Stimulated activated CD4-positive, alpha-beta T cell treated with anti-CD3 and anti-CD28 coated beads, Interleukin-4, amount 100 ng/mL, for 24 hours (primary cell): Measurements from ENCODE around the gene LMTK3.
"Not testable (repeated sequence)": the region's sequence is repeated elsewhere in the genome, so short reads cannot be mapped to it uniquely, and the experiment has no call there.

Source experiments
- DNase-seq: peaks from one replicate; pipeline ENCODE4 v3.0.0-alpha.2; 2020

LMTK3 gene

DNA sequence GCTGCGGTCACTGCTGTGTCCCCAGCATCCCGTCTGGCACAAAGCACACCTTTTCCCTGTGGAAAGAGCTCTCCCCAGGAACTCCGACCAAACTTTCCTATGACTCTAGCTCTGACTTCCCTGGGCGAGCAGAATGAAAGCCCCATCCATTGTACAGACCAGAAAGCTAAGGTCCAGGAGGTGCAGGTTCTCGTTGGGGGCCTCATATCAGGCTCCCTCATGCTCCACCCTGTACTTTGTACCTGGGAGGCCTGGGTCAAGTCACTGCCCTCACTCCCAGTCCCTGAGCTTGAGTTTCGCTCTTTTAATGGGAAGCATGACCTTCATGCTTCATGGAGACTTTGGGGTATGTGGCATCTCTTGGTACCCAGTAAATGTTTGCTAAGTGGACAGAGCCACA lies 24.1 kb downstream of the LMTK3 start:
- DNase-seq, result no peak

DNA sequence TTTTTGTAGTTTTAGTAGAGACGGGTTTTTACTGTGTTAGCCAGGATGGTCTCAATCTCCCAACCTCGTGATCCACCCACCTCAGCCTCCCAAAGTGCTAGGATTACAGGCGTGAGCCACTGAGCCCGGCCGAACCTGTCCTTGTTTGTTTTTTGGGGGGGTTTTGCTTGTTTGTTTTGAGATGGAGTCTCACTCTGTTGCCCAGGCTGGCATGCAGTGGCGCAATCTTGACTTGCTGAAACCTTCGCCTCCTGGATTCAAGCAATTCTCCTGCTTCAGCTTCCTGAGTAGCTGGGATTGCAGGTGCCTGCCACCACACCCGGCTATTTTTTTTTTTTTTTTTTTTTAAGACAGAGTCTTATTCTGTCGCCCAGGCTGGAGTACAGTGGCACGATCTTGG lies 24.9 kb downstream of the LMTK3 start:
- not testable (repeated sequence) for DNase-seq

DNA sequence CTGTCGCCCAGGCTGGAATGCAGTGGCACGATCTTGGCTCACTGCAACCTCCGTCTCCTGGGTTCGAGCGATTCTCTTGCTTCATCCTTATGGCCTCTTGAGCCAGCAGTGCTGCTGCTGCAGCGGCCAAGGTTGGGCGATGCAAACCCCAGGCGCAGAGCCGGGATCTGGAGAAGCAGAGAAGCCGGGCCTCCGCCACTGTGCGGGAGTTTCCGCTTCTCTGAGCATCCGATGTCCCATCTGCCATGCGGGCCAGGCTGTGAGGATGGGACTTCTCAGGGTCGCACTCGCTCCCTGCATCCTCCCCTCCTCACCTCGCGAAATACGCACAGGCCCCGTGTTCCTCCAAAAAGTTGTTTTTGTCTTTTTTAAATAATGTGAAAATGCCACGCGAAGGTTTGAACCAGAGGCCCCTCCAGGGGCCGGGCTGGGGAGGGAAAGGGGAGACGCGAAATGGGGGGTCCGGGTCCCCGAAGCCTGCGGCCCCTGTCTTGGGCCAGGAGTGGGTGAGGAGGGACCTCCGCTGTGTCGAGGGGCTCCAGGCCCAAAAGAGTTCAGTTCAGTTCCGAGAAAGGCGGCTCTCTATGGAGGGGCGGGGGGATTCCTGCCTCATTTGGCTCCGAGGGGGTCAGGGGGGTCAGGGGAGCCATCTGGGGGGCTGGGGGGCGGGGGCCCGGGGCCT lies 26.6 kb downstream of the LMTK3 start:
- no peak for DNase-seq

DNA sequence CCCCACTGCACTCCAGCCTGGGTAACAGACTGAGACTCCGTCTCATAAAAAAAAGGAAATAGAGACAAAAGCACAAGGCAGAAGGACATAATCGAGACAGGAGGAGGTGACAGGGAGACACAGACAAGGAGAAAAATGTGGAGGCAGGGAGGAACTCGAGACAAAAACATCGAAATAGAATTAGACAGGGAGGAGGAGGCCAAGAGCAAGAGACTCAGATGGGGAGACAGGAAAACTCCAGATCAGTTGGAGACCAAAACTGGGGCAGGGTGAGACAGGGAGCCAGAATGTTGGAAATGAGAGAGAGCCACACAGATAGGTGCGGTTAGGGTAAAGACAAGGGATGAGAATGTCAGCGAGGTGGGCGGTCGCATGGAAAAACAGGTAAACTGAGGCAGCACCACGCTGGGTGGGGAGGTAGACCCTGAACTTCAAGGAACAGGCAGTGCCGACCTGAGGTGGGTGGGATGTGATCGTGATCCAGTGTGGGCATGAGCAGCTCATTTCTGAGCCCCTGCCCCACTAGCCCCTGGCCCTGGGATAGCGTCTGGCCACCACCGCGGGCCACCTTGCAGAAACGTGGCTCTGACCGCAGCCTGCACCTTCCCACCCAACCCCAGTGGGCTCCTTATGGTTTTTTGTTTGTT lies 27.3 kb downstream of the LMTK3 start:
- no peak for DNase-seq

DNA sequence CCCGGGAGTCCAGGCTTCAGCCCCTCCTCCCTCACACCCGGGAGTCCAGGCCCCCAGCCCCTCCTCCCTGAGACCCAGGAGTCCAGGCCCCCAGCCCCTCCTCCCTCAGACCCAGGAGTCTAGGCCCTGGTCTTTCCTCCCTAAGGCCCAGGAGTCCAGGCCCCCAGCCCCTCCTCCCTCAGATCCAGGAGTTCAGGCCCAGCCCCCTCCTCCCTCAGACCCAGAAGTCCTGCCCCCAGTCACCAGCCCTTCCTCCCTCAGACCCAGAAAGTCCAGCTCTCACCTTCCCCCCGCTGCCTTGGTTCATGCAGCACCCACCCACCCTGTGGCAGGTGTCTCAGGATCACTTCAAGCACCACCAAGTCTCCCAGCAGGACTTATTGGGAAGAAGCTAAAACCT lies 28.3 kb downstream of the LMTK3 start:
- DNase-seq, result no peak

DNA sequence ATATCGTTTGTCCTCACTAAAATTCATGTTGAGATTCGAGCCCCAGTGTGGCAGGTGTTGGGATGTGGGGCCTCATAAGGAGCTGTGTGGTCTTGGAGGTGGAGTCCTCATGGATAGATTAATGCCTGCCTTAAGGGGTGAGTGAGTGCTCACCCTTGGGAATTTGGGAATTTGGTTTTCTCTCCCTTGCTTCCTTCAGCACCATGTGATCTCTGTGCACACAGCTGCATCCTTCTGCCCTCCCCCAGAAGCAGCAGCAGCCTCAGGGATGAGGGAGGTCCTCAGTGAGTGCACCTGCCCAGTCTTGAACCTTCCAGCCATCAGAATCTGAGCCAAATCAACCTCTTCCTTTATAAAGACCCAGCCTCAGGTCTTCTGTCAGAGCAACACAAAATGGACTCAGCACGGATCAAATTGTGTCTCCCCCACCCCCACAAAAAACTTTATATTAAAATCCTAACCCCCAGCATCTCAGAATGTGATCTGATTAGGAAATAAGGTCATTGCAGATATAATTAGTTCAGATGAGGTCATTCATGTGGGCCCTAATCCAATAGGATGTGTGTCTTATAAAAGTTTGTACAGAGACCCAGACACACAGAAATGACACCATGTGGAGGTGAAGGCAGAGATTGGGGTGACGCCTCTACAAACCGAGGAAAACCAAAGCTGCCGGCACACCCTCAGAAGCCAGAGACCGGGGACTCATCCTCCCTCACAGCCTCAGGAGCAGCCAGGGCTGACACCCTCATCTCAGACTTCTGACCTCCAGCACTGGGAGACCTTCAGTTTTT lies 29.6 kb downstream of the LMTK3 start:
- DNase-seq, result no peak

DNA sequence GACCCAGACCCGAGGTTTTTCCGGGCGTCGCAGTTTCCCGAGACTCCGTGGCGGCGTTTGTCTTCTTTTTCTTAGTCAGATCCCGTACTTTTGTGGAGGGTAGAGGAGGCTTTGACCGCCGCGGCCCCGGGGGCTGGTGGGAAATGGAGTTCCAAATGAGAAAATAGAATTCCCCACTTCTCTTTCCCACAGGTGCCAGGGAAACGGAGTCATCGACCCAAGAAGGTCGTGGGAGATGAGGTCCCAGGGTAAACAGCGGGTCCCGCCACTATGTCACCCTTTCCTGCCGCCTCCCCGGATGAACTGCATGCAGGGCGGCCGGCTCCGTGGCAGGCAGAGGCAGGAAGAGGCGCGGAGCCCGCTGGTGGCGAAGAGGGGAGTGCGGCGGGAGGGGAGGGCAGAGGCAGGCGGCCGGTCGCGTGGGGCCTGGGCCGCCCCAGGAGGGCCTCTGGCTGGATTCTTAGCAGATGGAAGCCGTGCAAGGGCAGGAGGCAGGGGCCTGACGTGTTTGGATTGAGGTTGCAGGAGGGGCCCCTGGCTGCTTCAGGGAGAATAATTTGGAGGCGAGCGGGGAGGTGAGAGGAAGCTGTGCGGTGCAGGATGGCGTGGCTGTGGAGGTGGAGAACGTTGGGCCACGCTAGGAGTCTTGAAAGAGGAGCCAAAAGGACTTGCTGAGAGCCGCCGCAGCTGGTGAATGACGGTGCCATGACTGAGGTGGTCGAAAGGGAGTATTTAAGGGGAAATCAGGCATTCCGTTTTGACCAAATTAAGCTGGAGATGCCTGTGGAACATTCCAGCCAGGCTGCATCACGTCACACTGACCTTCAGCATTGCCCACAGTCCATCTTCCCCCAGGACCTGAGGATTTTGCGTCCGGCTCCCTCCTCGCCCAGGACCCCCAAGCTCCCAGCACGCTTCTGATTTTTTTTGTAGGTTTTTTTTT lies 30.8 kb downstream of the LMTK3 start:
- peak; percentile 53 for DNase-seq

DNA sequence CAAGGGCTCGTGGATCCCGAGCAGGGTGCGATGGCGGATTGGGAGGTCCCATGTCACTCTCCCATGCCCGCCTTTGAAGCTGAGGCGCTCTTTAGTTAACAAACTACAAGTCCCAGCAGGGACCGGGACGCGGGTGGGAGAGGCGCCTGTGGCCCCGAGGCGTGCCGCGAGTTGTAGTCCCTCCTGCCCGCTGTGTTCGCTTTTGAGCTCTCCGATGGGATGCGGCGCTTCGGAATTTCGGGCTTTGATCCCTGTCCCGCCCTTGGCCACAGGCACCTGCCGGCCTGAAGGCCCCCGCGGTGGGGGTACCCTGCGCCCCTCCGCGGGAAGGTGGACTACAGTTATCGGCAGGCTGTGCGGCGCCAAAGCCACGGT lies 31.5 kb downstream of the LMTK3 start:
- DNase-seq, result peak; percentile 48

DNA sequence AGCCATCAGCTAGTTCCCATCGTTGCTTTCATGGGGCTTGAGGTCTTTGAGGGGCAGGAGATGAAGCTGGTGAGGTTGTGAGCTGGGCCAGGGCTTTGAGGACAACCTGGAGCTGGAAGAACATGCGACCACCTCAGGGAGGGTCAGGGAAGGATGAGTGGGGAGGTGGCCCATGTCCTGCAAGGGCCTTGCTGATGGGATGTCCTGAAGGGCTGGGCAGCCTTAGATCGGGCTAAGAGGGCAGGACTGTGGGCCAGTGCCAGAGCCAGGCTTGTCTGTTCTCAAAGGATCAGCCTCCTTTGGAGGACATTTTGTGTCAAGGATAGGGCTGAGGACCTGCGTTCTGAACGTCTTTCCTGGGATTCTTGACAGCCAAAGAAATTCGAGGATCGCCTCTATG lies 31.9 kb downstream of the LMTK3 start:
- no peak for DNase-seq

- no peak for DNase-seq
Measured at GRCh38 chr19:48478339-48479256, 33.0 kb downstream of the LMTK3 start.

GRCh38 chr19:48477698-48478338 lies 33.8 kb downstream of the LMTK3 start:
- DNase-seq, result no peak

DNA sequence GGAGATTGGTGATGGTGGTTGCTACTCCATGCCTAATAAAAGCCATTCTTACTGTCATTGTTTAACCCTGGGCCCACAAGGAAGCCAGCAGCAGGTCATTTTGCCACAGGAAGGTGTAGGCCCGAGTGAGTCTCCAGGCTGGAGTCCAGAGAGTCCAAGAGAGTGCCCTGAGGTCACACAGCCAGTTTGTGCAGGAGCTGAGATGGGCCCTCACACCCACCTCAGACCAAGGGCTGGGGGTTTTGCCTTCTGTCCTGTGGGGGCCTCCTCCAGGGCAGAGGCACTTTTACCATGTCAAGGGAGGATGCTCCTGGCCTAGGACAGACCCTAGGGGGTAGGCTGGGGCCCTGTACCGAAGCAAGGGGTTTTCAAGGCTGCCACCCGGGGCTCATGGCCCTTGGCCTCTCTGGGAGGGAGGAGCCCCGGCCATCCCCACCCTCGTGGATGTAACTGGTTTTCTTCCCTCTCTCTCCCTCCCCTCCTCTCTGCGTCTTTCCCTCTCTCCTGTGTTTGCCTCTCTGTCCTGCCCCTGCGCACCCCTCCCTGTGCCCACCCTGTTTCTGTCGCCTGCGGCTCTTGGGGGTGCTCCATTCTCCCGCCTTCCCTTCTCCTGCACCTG lies 34.5 kb downstream of the LMTK3 start:
- DNase-seq, result no peak

GRCh38 chr19:48476176-48476575 lies 35.5 kb downstream of the LMTK3 start:
- DNase-seq, result no peak

DNA sequence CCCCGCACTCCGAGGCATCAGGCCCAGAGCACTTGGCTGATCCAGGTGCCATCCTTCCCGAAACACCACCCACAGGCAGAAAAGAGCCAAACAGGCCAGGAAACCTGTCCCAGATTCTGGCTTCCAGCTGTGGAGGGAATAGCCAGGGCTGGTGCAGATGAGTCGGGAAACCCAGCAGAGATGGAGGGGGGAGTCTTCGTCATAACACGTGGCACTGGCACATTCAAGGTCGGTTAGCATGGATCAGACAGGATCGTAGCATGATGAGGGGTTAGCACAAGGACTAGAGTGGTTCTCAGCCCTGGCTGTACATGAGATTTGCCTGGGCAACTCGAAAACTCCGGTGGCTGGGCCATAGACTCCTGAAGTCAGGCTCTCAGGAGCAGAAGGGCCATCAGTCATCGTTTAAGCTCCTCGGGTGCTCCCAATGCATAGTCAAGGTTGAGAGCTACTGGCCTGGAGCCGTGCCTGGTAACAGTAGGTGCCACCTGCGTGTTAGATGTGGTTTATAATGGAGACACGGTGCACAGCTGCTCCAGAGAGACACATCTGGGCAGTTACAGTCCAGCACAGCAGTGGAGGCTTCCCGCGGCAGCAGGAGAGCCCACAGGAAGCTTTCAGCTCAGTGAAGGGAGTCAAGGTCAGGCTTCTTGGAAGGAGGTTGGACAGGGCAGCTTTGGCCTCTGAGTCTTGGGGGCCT lies 36.1 kb downstream of the LMTK3 start:
- DNase-seq, result no peak

DNA sequence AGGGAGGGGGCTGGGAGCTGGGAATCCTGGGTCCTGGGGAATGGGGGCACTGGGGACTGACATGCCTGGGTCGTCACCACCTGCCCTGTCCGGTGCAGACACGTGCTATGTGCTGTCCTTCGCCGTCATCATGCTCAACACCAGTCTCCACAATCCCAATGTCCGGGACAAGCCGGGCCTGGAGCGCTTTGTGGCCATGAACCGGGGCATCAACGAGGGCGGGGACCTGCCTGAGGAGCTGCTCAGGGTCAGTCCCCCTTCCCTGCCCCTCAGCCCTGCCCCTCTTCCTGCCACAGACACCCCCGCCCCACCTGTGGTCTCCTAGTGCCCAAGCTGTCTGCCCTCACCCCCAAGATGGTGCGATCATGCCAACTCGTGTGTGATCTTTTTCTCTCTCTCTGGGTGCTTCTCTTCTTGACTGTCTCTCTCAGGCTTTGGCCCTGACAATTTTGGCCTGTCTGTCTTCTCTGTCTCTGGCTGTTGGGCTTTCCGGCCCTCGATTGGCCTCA lies 37.5 kb downstream of the LMTK3 start:
- DNase-seq, result no peak

DNA sequence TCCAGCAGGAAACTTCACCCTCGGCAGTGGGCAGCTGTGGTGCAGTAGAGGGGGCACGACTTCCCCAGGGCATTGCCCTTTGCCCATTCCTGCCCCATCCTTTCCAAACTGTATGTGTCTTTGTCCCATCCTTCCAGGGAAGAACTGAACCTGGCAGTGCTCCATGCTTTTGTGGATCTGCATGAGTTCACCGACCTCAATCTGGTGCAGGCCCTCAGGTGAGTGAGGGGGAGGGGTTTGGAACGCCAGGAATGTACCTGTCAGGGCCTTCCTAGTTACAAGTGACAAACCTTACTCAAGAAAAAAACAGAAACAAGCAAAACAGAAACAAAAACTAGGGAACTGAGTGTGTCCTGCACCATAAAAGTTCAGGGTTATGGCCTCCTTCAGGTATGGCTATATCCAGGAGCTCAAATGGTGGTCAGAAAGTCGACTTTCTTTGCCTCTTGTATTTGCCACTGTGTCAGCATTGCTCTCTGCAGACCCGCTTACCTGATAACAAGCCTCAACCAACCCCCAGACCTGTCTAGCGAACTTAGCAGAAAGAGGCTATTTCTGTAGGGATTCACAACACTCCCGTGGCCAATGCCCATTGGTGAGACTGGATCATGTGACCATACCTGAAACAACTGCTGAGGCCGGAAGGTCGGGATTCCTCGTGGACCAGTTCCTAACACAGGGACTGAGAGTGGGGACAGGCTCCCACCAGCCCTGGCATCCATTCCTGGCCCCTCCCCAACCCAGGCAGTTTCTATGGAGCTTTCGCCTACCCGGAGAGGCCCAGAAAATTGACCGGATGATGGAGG lies 38.3 kb downstream of the LMTK3 start:
- no peak for DNase-seq

- DNase-seq, result no peak
Measured at GRCh38 chr19:48471836-48472235, 39.8 kb downstream of the LMTK3 start.

- DNase-seq, result no peak
Measured at GRCh38 chr19:48470856-48471255, 40.8 kb downstream of the LMTK3 start.
